ENCODE results near the gene SH3RF3. TPM values are rescaled to one million over a fixed set of nuclear protein-coding genes. Genes with fewer than 3 reads are reported as not detected.

The SH3RF3 gene
- total and polyA plus RNA-seq, 8 donors: 7.0 to 11.1 (median 8.3) TPM

DNA sequence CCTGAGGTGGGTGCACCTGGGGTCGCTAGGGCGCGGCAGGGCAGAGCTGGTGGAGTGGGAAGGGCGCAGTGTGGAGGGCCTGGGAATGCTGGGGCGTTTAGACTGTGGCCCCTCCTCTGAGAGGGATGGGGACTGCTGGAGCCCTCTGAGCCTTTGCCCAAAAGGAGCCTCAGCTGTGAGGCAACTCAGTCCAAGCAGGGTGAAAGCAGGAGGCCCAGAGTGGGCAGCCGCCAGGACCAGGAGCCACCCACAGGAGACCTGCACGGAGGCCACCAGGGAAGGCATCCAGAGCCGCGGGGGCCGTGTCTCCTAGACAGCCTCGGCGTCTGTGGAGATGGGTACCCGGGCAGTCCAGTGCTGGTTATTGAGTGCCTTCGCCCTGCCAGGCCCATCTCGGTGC, 369.9 kb downstream of the SH3RF3 start:
- Histone ChIP-seq H3K4me1 (peaks cover 7 to 15% of the 10 kb centered on the region in 2 donors), H3K27ac (no peak overlapping the region), H3K27me3 (no peaks in the 10 kb centered on the region), H3K4me3 (no peak overlapping the region), H3K36me3 (peaks cover 0 to 9% of the 10 kb centered on the region in 2 donors), H3K9me3 (no peaks in the 10 kb centered on the region)
- TF ChIP-seq, protein P1, sequence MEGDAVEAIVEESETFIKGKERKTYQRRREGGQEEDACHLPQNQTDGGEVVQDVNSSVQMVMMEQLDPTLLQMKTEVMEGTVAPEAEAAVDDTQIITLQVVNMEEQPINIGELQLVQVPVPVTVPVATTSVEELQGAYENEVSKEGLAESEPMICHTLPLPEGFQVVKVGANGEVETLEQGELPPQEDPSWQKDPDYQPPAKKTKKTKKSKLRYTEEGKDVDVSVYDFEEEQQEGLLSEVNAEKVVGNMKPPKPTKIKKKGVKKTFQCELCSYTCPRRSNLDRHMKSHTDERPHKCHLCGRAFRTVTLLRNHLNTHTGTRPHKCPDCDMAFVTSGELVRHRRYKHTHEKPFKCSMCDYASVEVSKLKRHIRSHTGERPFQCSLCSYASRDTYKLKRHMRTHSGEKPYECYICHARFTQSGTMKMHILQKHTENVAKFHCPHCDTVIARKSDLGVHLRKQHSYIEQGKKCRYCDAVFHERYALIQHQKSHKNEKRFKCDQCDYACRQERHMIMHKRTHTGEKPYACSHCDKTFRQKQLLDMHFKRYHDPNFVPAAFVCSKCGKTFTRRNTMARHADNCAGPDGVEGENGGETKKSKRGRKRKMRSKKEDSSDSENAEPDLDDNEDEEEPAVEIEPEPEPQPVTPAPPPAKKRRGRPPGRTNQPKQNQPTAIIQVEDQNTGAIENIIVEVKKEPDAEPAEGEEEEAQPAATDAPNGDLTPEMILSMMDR (IDR thresholded peaks at IDR 0.05): no peak
- DNase-seq (no peak), ATAC-seq (no peak)
- intact Hi-C loops (cut with DNase I): loop anchor here in 1 of 2 donors (5.0 kb wide), 1 partner anchor 372 kb away; the partner anchor contains the start of gene SH3RF3

DNA sequence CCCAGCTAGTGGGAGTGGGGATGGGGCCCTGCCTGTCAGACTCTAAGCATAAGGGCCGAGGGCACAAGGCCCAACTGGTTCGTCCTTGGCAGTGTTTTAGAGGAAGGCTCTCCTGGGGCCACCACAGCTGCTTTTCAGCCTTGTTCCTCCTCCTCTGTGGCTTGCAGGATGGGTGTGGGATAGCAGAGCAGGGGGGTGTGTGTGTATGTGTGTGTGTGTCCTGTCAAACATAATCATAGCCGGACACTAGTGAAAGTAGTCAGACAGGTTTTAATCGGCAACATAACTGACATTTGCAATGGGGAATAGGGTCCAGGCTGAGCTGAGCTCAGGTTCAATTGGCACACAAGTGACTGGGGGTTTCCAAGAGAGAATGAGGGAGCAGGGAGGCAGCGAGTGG, 370.6 kb downstream of the SH3RF3 start:
- Histone ChIP-seq H3K27me3 (no peaks in the 10 kb centered on the region), H3K9me3 (no peaks in the 10 kb centered on the region), H3K27ac (no peak overlapping the region), H3K4me3 (no peak overlapping the region), H3K4me1 (peaks cover 7 to 15% of the 10 kb centered on the region in 2 donors), H3K36me3 (peaks cover 0 to 9% of the 10 kb centered on the region in 2 donors)
- TF ChIP-seq, protein P1 (IDR thresholded peaks at IDR 0.05): no peak
- intact Hi-C loops (cut with DNase I): loop anchor here in 1 of 2 donors (5.0 kb wide), 1 partner anchor 372 kb away; the partner anchor contains the start of gene SH3RF3
- ATAC-seq (peak; percentile 66), DNase-seq (peak in 1 of 4 donors; percentile 64)

DNA sequence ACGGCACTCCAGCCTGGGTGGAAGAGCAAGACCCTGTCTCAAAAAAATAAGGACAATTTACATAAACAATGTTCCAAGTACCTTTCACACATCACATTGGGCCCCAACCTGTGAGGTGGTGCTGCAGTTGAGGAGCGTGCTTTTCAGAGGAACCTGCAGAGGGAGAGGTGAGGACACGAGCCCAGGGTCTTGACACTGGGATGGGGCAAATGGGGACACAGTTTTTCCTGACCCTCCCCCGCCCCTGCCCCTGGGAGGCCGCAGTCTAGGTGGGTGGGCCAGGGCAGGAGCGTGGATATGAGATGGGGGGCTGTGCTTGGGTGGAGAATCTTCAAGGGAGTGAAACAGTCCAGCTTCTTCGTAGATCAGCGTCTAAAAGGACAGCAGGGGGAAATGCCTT, 371.9 kb downstream of the SH3RF3 start:
- Histone ChIP-seq H3K4me3 (no peak overlapping the region), H3K27ac (no peak overlapping the region), H3K27me3 (no peaks in the 10 kb centered on the region), H3K4me1 (peaks cover 7 to 15% of the 10 kb centered on the region in 2 donors), H3K9me3 (peaks cover 0 to 2% of the 10 kb centered on the region in 2 donors), H3K36me3 (peaks cover 0 to 9% of the 10 kb centered on the region in 2 donors)
- intact Hi-C loops (cut with DNase I): no loop called here
- TF ChIP-seq, protein P1 (IDR thresholded peaks at IDR 0.05): no peak
- DNase-seq: no peak
- no peak for ATAC-seq

DNA sequence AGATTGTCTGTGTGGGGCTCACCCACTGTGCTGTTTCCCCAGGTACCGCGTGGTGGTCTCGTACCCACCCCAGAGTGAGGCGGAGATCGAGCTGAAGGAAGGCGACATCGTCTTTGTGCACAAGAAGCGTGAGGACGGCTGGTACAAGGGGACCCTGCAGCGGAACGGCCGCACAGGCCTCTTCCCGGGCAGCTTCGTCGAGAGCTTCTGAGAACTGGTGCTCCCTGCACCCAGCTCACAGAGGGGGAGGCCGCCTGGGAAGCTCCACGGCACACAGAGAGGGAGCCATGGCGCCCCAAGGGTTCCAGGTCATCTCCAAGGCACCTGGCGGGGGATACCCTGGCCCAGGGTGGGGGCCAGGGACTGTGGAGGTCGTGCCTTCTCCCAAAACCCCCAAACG, 372.5 kb downstream of the SH3RF3 start:
- no peak for ATAC-seq
- no peak for DNase-seq
- no peaks in the 10 kb centered on the region for H3K27me3 ChIP-seq
- H3K4me3 ChIP-seq: no peak overlapping the region
- H3K9me3 ChIP-seq: peaks cover 0 to 2% of the 10 kb centered on the region in 2 donors
- H3K27ac ChIP-seq: no peak overlapping the region
- H3K4me1 ChIP-seq: peaks cover 7 to 15% of the 10 kb centered on the region in 2 donors
- TF ChIP-seq, protein P1 (IDR thresholded peaks at IDR 0.05): no peak
- peaks cover 0 to 9% of the 10 kb centered on the region in 2 donors for H3K36me3 ChIP-seq
- intact Hi-C loops (cut with DNase I): no loop called here

DNA sequence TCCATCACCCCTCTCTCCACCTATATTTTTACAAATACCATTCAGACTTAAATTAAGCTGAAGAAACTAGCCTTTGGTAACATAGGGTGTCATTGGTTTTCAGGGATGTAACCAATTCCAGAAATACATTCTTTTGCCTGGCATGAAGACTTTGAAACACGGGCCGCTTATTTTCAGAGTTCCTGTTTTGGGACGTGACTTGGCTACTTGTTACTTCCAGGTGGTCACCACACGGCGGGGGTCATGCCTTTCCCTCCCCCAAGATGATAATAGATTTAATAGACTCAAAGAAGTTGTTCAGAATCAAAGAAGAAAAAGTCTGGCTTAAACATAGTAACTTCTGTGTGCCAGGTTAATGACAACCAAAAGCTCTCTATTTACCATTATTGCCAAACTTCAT, 374.2 kb downstream of the SH3RF3 start:
- ATAC-seq (no peak), DNase-seq (no peak)
- peaks cover 0 to 2% of the 10 kb centered on the region in 2 donors for H3K9me3 ChIP-seq
- no peak overlapping the region for H3K27ac ChIP-seq
- H3K4me1 ChIP-seq: peaks cover 2 to 4% of the 10 kb centered on the region in 2 donors
- H3K27me3 ChIP-seq: no peaks in the 10 kb centered on the region
- intact Hi-C loops (cut with DNase I): no loop called here
- peaks cover 0 to 9% of the 10 kb centered on the region in 2 donors for H3K36me3 ChIP-seq
- H3K4me3 ChIP-seq: no peak overlapping the region
- TF ChIP-seq, protein P1 (IDR thresholded peaks at IDR 0.05): no peak
